ENCODE data around the gene PPFIA3. TPM values are rescaled to one million over a fixed set of nuclear protein-coding genes. Genes with fewer than 3 reads are reported as not detected.

PPFIA3 gene
- total RNA-seq (2021; ENCODE audit: unreplicated experiment) = 28.1 TPM
- 17.3 and 20.5 TPM in 2 replicates for polyA plus RNA-seq (2012)
- Bru-seq, nascent RNA = percentile 44 among the genes with signal in this experiment
- percentile 56 among the genes with signal in this experiment for BruChase-seq, experiment 1, labeled RNA remaining after a 6-hour chase
- percentile 53 among the genes with signal in this experiment for BruChase-seq, experiment 2, labeled RNA remaining after a 2-hour chase
- long read RNA-seq, partial matches to known transcripts = 14 of 23 reads
- long read RNA-seq, other reads (novel, unspliced or antisense) = 7 of 23 reads

GRCh38 chr19:49119411-49120324 lies at the start of gene PPFIA3:
Gene PPFIA3, plus strand, starts transcription at chr19:49119544. Its CDS starts 8,330 bp downstream, at chr19:49127874.
- ChIA-PET POLR2A (interaction anchor here (0.6 to 1.5 kb wide), 2 partner anchors 8 to 31 kb away, joined by 3 read pairs; no protein-coding TSS in a partner anchor), CTCF (interaction anchor here (0.8 kb wide), 1 partner anchor 13 kb away, joined by 3 read pairs; no protein-coding TSS in a partner anchor), RAD21 (ENCODE audit: low non-redundant PET in 1 of 2, low total read pairs in 2 of 2, uncharacterized antibody in 2 of 2, unreplicated experiment in 2 of 2) (no interaction called here)
- Histone ChIP-seq H4K20me1 (ENCODE audit: insufficient read depth) (no peaks in the 10 kb centered on the region), H3K27ac (ENCODE audit: low read depth, low read length) (peak within 1 kb of the TSS; percentile 97), H3K79me2 (ENCODE audit: insufficient read depth, low read length) (no peaks in the 10 kb centered on the region), H3K4me2 (ENCODE audit: low read length) (peak within 1 kb of the TSS; percentile 99), H3K4me3 (replicated peaks in 1 of 2; ENCODE audit: low read depth in 1 of 2, low read length in 2 of 2) (peak within 1 kb of the TSS; percentile 59 to 66), H3K4me1 (ENCODE audit: control insufficient read depth in 1 of 2, insufficient read depth in 2 of 2, low read length in 2 of 2) (peaks cover 18 to 33% of the 10 kb centered on the region in 2 experiments), H2AFZ (ENCODE audit: low read depth, low read length, poor library complexity, severe bottlenecking) (no peak within 1 kb of the TSS), H3K27me3 (ENCODE audit: insufficient read depth, low read length) (no peaks in the 10 kb centered on the region), H3K9me3 (ENCODE audit: control insufficient read depth in 1 of 2, insufficient read depth in 1 of 2, low read depth in 1 of 2, low read length in 2 of 2) (no peaks in the 10 kb centered on the region), H3K36me3 (ENCODE audit: control insufficient read depth in 1 of 2, insufficient read depth in 2 of 2, low read length in 2 of 2) (no peaks in the 10 kb centered on the region), H3K9me2 (ENCODE audit: insufficient read depth) (no peaks in the 10 kb centered on the region), H3K9ac (ENCODE audit: low read length) (peak within 1 kb of the TSS; percentile 76)
- no TSS peak for BruUV-seq (replicated peaks)
- ATAC-seq = peak; percentile 22
- TF ChIP-seq EGR1 (IDR thresholded peaks at IDR 0.05; ENCODE audit: low read depth) (no peak), SIN3A (IDR thresholded peaks at IDR 0.05; ENCODE audit: low read depth) (peak; percentile 78), EZH2phosphoT487 (IDR thresholded peaks at IDR 0.05; ENCODE audit: borderline replicate concordance) (no peak), MAX (IDR thresholded peaks at IDR 0.05) (no peak; the same call in 1 of the 2 replicates), SRF (IDR thresholded peaks at IDR 0.05; ENCODE audit: low read depth) (no peak)
- no peak for DNase-seq (ENCODE audit: low read depth, low spot score)
- intact Hi-C loops (cut with micrococcal nuclease) = loop anchor here (1.0 kb wide), 1 partner anchor 32 kb away; no protein-coding TSS in a partner anchor

- H3K4me1 ChIP-seq (ENCODE audit: control insufficient read depth in 1 of 2, insufficient read depth in 2 of 2, low read length in 2 of 2) = peaks cover 20 to 34% of the 10 kb centered on the region in 2 experiments
- intact Hi-C loops (cut with micrococcal nuclease) = no loop called here
- no peaks in the 10 kb centered on the region for H3K9me3 ChIP-seq (ENCODE audit: control insufficient read depth in 1 of 2, insufficient read depth in 1 of 2, low read depth in 1 of 2, low read length in 2 of 2)
- DNase-seq (ENCODE audit: low read depth, low spot score) (no peak), ATAC-seq (no peak)
- no peak overlapping the region for H3K4me2 ChIP-seq (ENCODE audit: low read length)
- no peak overlapping the region for H3K27ac ChIP-seq (ENCODE audit: low read depth, low read length)
- POLR2A ChIA-PET = interaction anchor here (1.3 kb wide), 1 partner anchor 13 kb away, joined by 4 read pairs; the partner anchor contains the start of gene CGB7
- CTCF ChIA-PET = interaction anchor here (0.9 to 1.0 kb wide), 2 partner anchors 27 to 77 kb away, joined by 3 read pairs; partner anchors contain the start of gene RUVBL2
- RAD21 ChIA-PET (ENCODE audit: low non-redundant PET in 1 of 2, low total read pairs in 2 of 2, uncharacterized antibody in 2 of 2, unreplicated experiment in 2 of 2) = no interaction called here
- H3K9ac ChIP-seq (ENCODE audit: low read length) = no peak overlapping the region
- H3K79me2 ChIP-seq (ENCODE audit: insufficient read depth, low read length) = no peaks in the 10 kb centered on the region
- no peak overlapping the region for H2AFZ ChIP-seq (ENCODE audit: low read depth, low read length, poor library complexity, severe bottlenecking)
- no peaks in the 10 kb centered on the region for H4K20me1 ChIP-seq (ENCODE audit: insufficient read depth)
- H3K4me3 ChIP-seq (replicated peaks in 1 of 2; ENCODE audit: low read depth in 1 of 2, low read length in 2 of 2) = no peak overlapping the region
- BruUV-seq (replicated peaks) = no TSS peak
- H3K36me3 ChIP-seq (ENCODE audit: control insufficient read depth in 1 of 2, insufficient read depth in 2 of 2, low read length in 2 of 2) = no peaks in the 10 kb centered on the region
- no peaks in the 10 kb centered on the region for H3K9me2 ChIP-seq (ENCODE audit: insufficient read depth)
- no peaks in the 10 kb centered on the region for H3K27me3 ChIP-seq (ENCODE audit: insufficient read depth, low read length)
- no peak for TF ChIP-seq ELF1 (IDR thresholded peaks at IDR 0.05; ENCODE audit: borderline replicate concordance, low read depth)
- no peak for TF ChIP-seq CTCF (IDR thresholded peaks at IDR 0.05 in 2 of 3, conservative IDR thresholded peaks at IDR 0.05 in 1 of 3; ENCODE audit: borderline replicate concordance in 1 of 3, insufficient read depth in 1 of 3, low read depth in 2 of 3, low read length in 2 of 3)
- no peak for TF ChIP-seq YY1 (IDR thresholded peaks at IDR 0.05; ENCODE audit: extremely low read depth, insufficient replicate concordance, low read depth, low read length)
- TF ChIP-seq POLR2A (IDR thresholded peaks at IDR 0.05; ENCODE audit: borderline replicate concordance, extremely low read depth, insufficient read depth, insufficient read length) = no peak
- no peak for TF ChIP-seq MAX (IDR thresholded peaks at IDR 0.05)
- no peak for TF ChIP-seq EZH2 (IDR thresholded peaks at IDR 0.05)
- TF ChIP-seq SIN3A (IDR thresholded peaks at IDR 0.05; ENCODE audit: low read depth) = no peak
- TF ChIP-seq EZH2phosphoT487 (IDR thresholded peaks at IDR 0.05; ENCODE audit: borderline replicate concordance) = no peak
Observed at GRCh38 chr19:49070416-49070815, 48.9 kb upstream of the PPFIA3 start.
